ENCODE measurements around the gene EIPR1. TPM values are rescaled to one million over a fixed set of nuclear protein-coding genes. Genes with fewer than 3 reads are reported as not detected.

EIPR1 gene
- total RNA-seq, 1 experiment from 2014 or later = 22.8 TPM

DNA sequence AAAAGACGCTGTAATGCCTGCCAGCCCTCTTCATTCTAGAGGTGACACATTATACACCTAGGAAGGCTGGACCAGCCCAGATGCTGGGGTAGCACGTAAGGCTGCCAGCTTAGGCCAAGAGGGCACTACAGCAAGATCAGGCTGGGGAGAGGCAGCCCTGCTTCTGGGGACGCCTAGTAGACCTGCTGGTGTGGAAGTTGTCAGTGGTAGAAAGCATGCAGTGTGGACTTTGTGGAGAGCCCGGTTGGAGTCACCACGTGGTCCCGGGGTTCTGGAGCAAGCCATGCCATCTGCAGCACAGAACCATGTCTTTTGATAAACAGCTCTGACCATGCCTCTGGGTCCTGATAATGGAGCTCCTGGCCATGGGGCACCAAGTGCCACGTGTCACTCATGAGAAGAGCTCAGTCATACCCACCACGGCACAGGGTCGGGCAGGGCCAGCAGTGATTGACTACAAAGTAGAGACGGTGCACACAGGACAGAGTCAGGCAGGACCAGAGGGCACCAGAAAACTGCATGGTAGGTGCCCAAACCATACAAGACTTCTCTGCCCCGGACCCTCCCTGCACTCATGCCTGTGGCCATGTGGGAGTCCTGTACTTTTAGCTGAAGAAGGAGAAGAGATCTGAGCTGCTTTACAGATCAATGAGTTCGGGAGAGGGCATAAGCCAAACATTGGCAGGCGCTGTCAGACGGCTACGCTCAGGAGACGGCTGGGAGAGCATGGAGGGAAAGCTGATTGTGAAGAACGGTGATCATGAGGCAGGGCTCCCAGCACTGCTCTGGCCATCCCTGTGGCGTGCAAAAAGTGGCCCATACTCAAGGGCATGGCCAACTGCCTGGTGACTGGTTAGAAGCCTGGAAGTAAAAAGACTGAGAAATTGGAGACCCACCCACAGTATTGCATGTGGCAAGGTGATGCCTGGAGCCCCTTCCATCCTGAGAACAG lies 114.9 kb downstream of the EIPR1 start:
- no peak for TF ChIP-seq ZNF423 (CRISPR knock-in tag; IDR thresholded peaks at IDR 0.05)
- TF ChIP-seq, protein P1, sequence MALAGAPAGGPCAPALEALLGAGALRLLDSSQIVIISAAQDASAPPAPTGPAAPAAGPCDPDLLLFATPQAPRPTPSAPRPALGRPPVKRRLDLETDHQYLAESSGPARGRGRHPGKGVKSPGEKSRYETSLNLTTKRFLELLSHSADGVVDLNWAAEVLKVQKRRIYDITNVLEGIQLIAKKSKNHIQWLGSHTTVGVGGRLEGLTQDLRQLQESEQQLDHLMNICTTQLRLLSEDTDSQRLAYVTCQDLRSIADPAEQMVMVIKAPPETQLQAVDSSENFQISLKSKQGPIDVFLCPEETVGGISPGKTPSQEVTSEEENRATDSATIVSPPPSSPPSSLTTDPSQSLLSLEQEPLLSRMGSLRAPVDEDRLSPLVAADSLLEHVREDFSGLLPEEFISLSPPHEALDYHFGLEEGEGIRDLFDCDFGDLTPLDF (CRISPR knock-in tag; IDR thresholded peaks at IDR 0.05) = no peak
- TF ChIP-seq ZNF138 (CRISPR knock-in tag; conservative IDR thresholded peaks at IDR 0.05) = no peak
- TF ChIP-seq, protein P2, sequence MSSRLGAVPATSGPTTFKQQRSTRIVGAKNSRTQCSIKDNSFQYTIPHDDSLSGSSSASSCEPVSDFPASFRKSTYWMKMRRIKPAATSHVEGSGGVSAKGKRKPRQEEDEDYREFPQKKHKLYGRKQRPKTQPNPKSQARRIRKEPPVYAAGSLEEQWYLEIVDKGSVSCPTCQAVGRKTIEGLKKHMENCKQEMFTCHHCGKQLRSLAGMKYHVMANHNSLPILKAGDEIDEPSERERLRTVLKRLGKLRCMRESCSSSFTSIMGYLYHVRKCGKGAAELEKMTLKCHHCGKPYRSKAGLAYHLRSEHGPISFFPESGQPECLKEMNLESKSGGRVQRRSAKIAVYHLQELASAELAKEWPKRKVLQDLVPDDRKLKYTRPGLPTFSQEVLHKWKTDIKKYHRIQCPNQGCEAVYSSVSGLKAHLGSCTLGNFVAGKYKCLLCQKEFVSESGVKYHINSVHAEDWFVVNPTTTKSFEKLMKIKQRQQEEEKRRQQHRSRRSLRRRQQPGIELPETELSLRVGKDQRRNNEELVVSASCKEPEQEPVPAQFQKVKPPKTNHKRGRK (CRISPR knock-in tag; IDR thresholded peaks at IDR 0.05; ENCODE audit: borderline replicate concordance) = no peak
- no peak for TF ChIP-seq NFYB (CRISPR knock-in tag; conservative IDR thresholded peaks at IDR 0.05; ENCODE audit: low read depth)
- TF ChIP-seq, protein P3, sequence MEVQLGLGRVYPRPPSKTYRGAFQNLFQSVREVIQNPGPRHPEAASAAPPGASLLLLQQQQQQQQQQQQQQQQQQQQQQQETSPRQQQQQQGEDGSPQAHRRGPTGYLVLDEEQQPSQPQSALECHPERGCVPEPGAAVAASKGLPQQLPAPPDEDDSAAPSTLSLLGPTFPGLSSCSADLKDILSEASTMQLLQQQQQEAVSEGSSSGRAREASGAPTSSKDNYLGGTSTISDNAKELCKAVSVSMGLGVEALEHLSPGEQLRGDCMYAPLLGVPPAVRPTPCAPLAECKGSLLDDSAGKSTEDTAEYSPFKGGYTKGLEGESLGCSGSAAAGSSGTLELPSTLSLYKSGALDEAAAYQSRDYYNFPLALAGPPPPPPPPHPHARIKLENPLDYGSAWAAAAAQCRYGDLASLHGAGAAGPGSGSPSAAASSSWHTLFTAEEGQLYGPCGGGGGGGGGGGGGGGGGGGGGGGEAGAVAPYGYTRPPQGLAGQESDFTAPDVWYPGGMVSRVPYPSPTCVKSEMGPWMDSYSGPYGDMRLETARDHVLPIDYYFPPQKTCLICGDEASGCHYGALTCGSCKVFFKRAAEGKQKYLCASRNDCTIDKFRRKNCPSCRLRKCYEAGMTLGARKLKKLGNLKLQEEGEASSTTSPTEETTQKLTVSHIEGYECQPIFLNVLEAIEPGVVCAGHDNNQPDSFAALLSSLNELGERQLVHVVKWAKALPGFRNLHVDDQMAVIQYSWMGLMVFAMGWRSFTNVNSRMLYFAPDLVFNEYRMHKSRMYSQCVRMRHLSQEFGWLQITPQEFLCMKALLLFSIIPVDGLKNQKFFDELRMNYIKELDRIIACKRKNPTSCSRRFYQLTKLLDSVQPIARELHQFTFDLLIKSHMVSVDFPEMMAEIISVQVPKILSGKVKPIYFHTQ (CRISPR knock-in tag; IDR thresholded peaks at IDR 0.05) = no peak
- TF ChIP-seq, protein P4, sequence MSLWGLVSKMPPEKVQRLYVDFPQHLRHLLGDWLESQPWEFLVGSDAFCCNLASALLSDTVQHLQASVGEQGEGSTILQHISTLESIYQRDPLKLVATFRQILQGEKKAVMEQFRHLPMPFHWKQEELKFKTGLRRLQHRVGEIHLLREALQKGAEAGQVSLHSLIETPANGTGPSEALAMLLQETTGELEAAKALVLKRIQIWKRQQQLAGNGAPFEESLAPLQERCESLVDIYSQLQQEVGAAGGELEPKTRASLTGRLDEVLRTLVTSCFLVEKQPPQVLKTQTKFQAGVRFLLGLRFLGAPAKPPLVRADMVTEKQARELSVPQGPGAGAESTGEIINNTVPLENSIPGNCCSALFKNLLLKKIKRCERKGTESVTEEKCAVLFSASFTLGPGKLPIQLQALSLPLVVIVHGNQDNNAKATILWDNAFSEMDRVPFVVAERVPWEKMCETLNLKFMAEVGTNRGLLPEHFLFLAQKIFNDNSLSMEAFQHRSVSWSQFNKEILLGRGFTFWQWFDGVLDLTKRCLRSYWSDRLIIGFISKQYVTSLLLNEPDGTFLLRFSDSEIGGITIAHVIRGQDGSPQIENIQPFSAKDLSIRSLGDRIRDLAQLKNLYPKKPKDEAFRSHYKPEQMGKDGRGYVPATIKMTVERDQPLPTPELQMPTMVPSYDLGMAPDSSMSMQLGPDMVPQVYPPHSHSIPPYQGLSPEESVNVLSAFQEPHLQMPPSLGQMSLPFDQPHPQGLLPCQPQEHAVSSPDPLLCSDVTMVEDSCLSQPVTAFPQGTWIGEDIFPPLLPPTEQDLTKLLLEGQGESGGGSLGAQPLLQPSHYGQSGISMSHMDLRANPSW (CRISPR knock-in tag; conservative IDR thresholded peaks at IDR 0.05; ENCODE audit: low read depth) = no peak
- TF ChIP-seq, protein P5, sequence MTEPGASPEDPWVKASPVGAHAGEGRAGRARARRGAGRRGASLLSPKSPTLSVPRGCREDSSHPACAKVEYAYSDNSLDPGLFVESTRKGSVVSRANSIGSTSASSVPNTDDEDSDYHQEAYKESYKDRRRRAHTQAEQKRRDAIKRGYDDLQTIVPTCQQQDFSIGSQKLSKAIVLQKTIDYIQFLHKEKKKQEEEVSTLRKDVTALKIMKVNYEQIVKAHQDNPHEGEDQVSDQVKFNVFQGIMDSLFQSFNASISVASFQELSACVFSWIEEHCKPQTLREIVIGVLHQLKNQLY (CRISPR knock-in tag; IDR thresholded peaks at IDR 0.05) = no peak
- no peak for TF ChIP-seq NR3C1 (CRISPR knock-in tag; conservative IDR thresholded peaks at IDR 0.05; ENCODE audit: low read depth)
- TF ChIP-seq, protein P6, sequence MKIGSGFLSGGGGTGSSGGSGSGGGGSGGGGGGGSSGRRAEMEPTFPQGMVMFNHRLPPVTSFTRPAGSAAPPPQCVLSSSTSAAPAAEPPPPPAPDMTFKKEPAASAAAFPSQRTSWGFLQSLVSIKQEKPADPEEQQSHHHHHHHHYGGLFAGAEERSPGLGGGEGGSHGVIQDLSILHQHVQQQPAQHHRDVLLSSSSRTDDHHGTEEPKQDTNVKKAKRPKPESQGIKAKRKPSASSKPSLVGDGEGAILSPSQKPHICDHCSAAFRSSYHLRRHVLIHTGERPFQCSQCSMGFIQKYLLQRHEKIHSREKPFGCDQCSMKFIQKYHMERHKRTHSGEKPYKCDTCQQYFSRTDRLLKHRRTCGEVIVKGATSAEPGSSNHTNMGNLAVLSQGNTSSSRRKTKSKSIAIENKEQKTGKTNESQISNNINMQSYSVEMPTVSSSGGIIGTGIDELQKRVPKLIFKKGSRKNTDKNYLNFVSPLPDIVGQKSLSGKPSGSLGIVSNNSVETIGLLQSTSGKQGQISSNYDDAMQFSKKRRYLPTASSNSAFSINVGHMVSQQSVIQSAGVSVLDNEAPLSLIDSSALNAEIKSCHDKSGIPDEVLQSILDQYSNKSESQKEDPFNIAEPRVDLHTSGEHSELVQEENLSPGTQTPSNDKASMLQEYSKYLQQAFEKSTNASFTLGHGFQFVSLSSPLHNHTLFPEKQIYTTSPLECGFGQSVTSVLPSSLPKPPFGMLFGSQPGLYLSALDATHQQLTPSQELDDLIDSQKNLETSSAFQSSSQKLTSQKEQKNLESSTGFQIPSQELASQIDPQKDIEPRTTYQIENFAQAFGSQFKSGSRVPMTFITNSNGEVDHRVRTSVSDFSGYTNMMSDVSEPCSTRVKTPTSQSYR (CRISPR knock-in tag; IDR thresholded peaks at IDR 0.05) = no peak
- TF ChIP-seq, protein P7, sequence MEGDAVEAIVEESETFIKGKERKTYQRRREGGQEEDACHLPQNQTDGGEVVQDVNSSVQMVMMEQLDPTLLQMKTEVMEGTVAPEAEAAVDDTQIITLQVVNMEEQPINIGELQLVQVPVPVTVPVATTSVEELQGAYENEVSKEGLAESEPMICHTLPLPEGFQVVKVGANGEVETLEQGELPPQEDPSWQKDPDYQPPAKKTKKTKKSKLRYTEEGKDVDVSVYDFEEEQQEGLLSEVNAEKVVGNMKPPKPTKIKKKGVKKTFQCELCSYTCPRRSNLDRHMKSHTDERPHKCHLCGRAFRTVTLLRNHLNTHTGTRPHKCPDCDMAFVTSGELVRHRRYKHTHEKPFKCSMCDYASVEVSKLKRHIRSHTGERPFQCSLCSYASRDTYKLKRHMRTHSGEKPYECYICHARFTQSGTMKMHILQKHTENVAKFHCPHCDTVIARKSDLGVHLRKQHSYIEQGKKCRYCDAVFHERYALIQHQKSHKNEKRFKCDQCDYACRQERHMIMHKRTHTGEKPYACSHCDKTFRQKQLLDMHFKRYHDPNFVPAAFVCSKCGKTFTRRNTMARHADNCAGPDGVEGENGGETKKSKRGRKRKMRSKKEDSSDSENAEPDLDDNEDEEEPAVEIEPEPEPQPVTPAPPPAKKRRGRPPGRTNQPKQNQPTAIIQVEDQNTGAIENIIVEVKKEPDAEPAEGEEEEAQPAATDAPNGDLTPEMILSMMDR (IDR thresholded peaks at IDR 0.05) = no peak
- no peak for TF ChIP-seq ELF4 (CRISPR knock-in tag; IDR thresholded peaks at IDR 0.05; ENCODE audit: low read depth)
- TF ChIP-seq SOX15 (CRISPR knock-in tag; IDR thresholded peaks at IDR 0.05) = no peak
- TF ChIP-seq, protein P8, sequence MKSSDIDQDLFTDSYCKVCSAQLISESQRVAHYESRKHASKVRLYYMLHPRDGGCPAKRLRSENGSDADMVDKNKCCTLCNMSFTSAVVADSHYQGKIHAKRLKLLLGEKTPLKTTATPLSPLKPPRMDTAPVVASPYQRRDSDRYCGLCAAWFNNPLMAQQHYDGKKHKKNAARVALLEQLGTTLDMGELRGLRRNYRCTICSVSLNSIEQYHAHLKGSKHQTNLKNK (CRISPR knock-in tag; IDR thresholded peaks at IDR 0.05) = no peak
- no peak for TF ChIP-seq RORB (CRISPR knock-in tag; IDR thresholded peaks at IDR 0.05)
- TF ChIP-seq ZNF317 (CRISPR knock-in tag; IDR thresholded peaks at IDR 0.05; ENCODE audit: borderline replicate concordance, low read depth) = no peak
- no peak for TF ChIP-seq ZNF121 (CRISPR knock-in tag; IDR thresholded peaks at IDR 0.05)
- no peak overlapping the region for H3K4me3 Mint-ChIP-seq

More for the DNA sequence above, 114.9 kb downstream of the EIPR1 start:
- no peak for ATAC-seq
- Mint-ChIP-seq H3K4me1 (peaks cover 25% of the 10 kb centered on the region), H3K27ac (no peak overlapping the region; the same call in 1 of the 2 replicates), H3K36me3 (no peaks in the 10 kb centered on the region; the same call in 1 of the 2 replicates), H3K27me3 (ENCODE audit: low read depth) (no peaks in the 10 kb centered on the region), H3K9me3 (no peaks in the 10 kb centered on the region)
- ChIA-PET CTCF (interaction anchor here (1.1 to 1.2 kb wide), 2 partner anchors 59 to 64 kb away, joined by 3 read pairs; no protein-coding TSS in a partner anchor), POLR2A (no interaction called here)
- DNase-seq (ENCODE audit: low spot score) = no peak
